ENCODE measurements around the gene POLL.

The POLL gene

GRCh38 chr10:101545898-101546297 lies 42.2 kb downstream of the POLL start:
- Mint-ChIP-seq H3K27me3 (no peaks in the 10 kb centered on the region), H3K36me3 (peaks cover 17 to 27% of the 10 kb centered on the region in 2 donors), H3K27ac (no peak overlapping the region), H3K4me1 (no peaks in the 10 kb centered on the region), H3K9me3 (no peaks in the 10 kb centered on the region), H3K4me3 (no peak overlapping the region)
- DNase-seq = no peak
- no peak for ATAC-seq (replicated peaks)

- no peak overlapping the region for H3K27ac Mint-ChIP-seq
- H3K4me3 Mint-ChIP-seq = no peak overlapping the region
- no peak for DNase-seq
- no peaks in the 10 kb centered on the region for H3K9me3 Mint-ChIP-seq
- H3K4me1 Mint-ChIP-seq = no peaks in the 10 kb centered on the region
- no peak for ATAC-seq (replicated peaks)
- H3K27me3 Mint-ChIP-seq = no peaks in the 10 kb centered on the region
- peaks cover 16 to 32% of the 10 kb centered on the region in 2 donors for H3K36me3 Mint-ChIP-seq
Observed at GRCh38 chr10:101538446-101538845, 49.6 kb downstream of the POLL start.

GRCh38 chr10:101536800-101537199 lies 51.3 kb downstream of the POLL start:
- DNase-seq (no peak), ATAC-seq (replicated peaks) (peak; percentile 27 to 43)
- peaks cover 14 to 36% of the 10 kb centered on the region in 2 donors for H3K36me3 Mint-ChIP-seq
- no peak overlapping the region for H3K27ac Mint-ChIP-seq
- H3K4me1 Mint-ChIP-seq = no peaks in the 10 kb centered on the region
- no peaks in the 10 kb centered on the region for H3K27me3 Mint-ChIP-seq
- no peaks in the 10 kb centered on the region for H3K9me3 Mint-ChIP-seq
- no peak overlapping the region for H3K4me3 Mint-ChIP-seq

- Mint-ChIP-seq H3K4me1 (no peaks in the 10 kb centered on the region), H3K4me3 (no peak overlapping the region), H3K27ac (no peak overlapping the region), H3K36me3 (peaks cover 14 to 36% of the 10 kb centered on the region in 2 donors), H3K27me3 (no peaks in the 10 kb centered on the region), H3K9me3 (no peaks in the 10 kb centered on the region)
- DNase-seq = no peak
- ATAC-seq (replicated peaks) = peak; percentile 36 to 39
Observed at GRCh38 chr10:101535949-101536348, 52.1 kb downstream of the POLL start.

- ATAC-seq (replicated peaks) = no peak
- no peaks in the 10 kb centered on the region for H3K27me3 Mint-ChIP-seq
- H3K4me3 Mint-ChIP-seq = no peak overlapping the region
- no peaks in the 10 kb centered on the region for H3K9me3 Mint-ChIP-seq
- no peaks in the 10 kb centered on the region for H3K4me1 Mint-ChIP-seq
- H3K36me3 Mint-ChIP-seq = peaks cover 9 to 20% of the 10 kb centered on the region in 2 donors
- H3K27ac Mint-ChIP-seq = no peak overlapping the region
- no peak for DNase-seq
Observed at GRCh38 chr10:101529725-101530553, 58.1 kb downstream of the POLL start.

- ATAC-seq (replicated peaks) = no peak
- H3K9me3 Mint-ChIP-seq = no peaks in the 10 kb centered on the region
Observed at GRCh38 chr10:101529207-101529606, 58.9 kb downstream of the POLL start.

More at GRCh38 chr10:101529207-101529606, 58.9 kb downstream of the POLL start:
- Mint-ChIP-seq H3K27ac (no peak overlapping the region), H3K36me3 (peaks cover 5 to 14% of the 10 kb centered on the region in 2 donors), H3K27me3 (no peaks in the 10 kb centered on the region), H3K4me3 (no peak overlapping the region), H3K4me1 (no peaks in the 10 kb centered on the region)
- DNase-seq = no peak

Data from stimulated activated naive B cell treated with anti-CD40 and anti-IgM and Interleukin-4, amounts not matched to agents 10 μg/mL and 1 μg/mL and 100 μg/mL, for 72 hours (primary cell).